Smooth muscle cell (in vitro differentiated cells): ENCODE measurements around the gene STIL. TPM values are rescaled to one million over a fixed set of nuclear protein-coding genes. Genes with fewer than 3 reads are reported as not detected.
"Not testable (repeated sequence)": the region's sequence is repeated elsewhere in the genome, so short reads cannot be mapped to it uniquely, and the experiment has no call there.

Source experiments
- DNase-seq: peaks from one replicate; lab custom pipeline; 2025; ENCODE audit not compliant: unreplicated experiment; lab: John Stamatoyannopoulos, UW
- H2AFZ ChIP-seq: fragments of 200-600 bp; sonication (generic); 2 replicates; pipeline ENCODE4 v1.6.0; 2016; ENCODE audit warnings: antibody characterized with exemption, low read depth, mild to moderate bottlenecking
- H3F3A ChIP-seq: fragments of 200-600 bp; sonication (generic); 2 replicates; pipeline ENCODE4 v1.6.0; 2017; ENCODE audit warnings: antibody characterized with exemption, low read depth
- H3K27ac ChIP-seq: fragments of 200-600 bp; sonication (generic); 2 replicates; pipeline ENCODE4 v1.5.1; 2016; ENCODE audit warnings: low read depth, mild to moderate bottlenecking
- H3K27me3 ChIP-seq: fragments of 200-600 bp; sonication (generic); 2 replicates; pipeline ENCODE4 v1.6.1; 2016; ENCODE audit warnings: low read depth, mild to moderate bottlenecking
- H3K36me3 ChIP-seq: fragments of 200-600 bp; sonication (generic); 2 replicates; pipeline ENCODE4 v1.5.1; 2016; ENCODE audit warnings: low read depth
- H3K4me1 ChIP-seq: fragments of 200-600 bp; sonication (generic); 2 replicates; pipeline ENCODE4 v1.5.1; 2016; ENCODE audit warnings: low read depth
- H3K4me2 ChIP-seq: fragments of 200-600 bp; sonication (generic); 2 replicates; pipeline ENCODE4 v1.6.0; 2016; ENCODE audit warnings: mild to moderate bottlenecking
- H3K4me3 ChIP-seq: fragments of 200-600 bp; sonication (generic); 2 replicates; pipeline ENCODE4 v1.5.1; 2016; ENCODE audit warnings: mild to moderate bottlenecking
- H3K79me2 ChIP-seq: fragments of 200-600 bp; sonication (generic); 2 replicates; pipeline ENCODE4 v1.6.0; 2016; ENCODE audit warnings: low read depth, mild to moderate bottlenecking
- H3K9ac ChIP-seq: fragments of 200-600 bp; sonication (generic); 2 replicates; pipeline ENCODE4 v1.6.0; 2016; ENCODE audit warnings: low read depth
- H3K9me3 ChIP-seq: fragments of 200-600 bp; sonication (generic); replicated peaks from 2 replicates; pipeline ENCODE4 v1.5.1; 2016; ENCODE audit warnings: low read depth
- H4K20me1 ChIP-seq: fragments of 200-600 bp; sonication (generic); 2 replicates; pipeline ENCODE4 v1.6.0; 2016; ENCODE audit warnings: low read depth
- WGBS: methylation state at CpG from one replicate; pipeline ENCODE4 v1.1.7; 2016; ENCODE audit warnings: low lambda C conversion rate; 5-methylcytosine and 5-hydroxymethylcytosine counted together
- polyA plus RNA-seq: library from polyadenylated mRNA; unstranded; fragments of >200 nt; fragmentation: Nextera tagmentation; extraction: Ambion mirVana; gene quantifications from 2 replicates; pipeline ENCODE4 v1.2.1, GENCODE V29; 2016
- total RNA-seq: library from RNA; depleted of rRNA; stranded (reverse); fragments of >200 nt; gene quantifications from 2 replicates; pipeline ENCODE4 v1.2.3, GENCODE V29; 2014
- TF ChIP-seq, protein P1 (sequence below): fragments of 200-600 bp; sonication (generic); IDR thresholded peaks from 2 replicates; pipeline ENCODE4 v1.5.1; 2017; ENCODE audit warnings: borderline replicate concordance, mild to moderate bottlenecking, antibody characterized with exemption; ENCODE audit not compliant: insufficient read depth, poor library complexity, severe bottlenecking

The STIL gene
- total and polyA plus RNA-seq, 2 experiments from 2014 or later, result 4.6 to 6.1 TPM

- Histone ChIP-seq H2AFZ (no peak overlapping the region), H3K9me3 (peaks cover 3% of the 10 kb centered on the region), H3K27ac (no peak overlapping the region), H4K20me1 (no peaks in the 10 kb centered on the region), H3K4me1 (no peaks in the 10 kb centered on the region), H3K4me2 (no peak overlapping the region), H3K36me3 (no peaks in the 10 kb centered on the region), H3K4me3 (no peak overlapping the region), H3K79me2 (no peaks in the 10 kb centered on the region), H3F3A (no peaks in the 10 kb centered on the region), H3K9ac (no peak overlapping the region), H3K27me3 (peaks cover 54% of the 10 kb centered on the region)
- no peak for DNase-seq
- WGBS, result 68% methylated on average over 8 of the region's 8 CpGs
- TF ChIP-seq, protein P1, sequence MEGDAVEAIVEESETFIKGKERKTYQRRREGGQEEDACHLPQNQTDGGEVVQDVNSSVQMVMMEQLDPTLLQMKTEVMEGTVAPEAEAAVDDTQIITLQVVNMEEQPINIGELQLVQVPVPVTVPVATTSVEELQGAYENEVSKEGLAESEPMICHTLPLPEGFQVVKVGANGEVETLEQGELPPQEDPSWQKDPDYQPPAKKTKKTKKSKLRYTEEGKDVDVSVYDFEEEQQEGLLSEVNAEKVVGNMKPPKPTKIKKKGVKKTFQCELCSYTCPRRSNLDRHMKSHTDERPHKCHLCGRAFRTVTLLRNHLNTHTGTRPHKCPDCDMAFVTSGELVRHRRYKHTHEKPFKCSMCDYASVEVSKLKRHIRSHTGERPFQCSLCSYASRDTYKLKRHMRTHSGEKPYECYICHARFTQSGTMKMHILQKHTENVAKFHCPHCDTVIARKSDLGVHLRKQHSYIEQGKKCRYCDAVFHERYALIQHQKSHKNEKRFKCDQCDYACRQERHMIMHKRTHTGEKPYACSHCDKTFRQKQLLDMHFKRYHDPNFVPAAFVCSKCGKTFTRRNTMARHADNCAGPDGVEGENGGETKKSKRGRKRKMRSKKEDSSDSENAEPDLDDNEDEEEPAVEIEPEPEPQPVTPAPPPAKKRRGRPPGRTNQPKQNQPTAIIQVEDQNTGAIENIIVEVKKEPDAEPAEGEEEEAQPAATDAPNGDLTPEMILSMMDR, result no peak
Observed at GRCh38 chr1:47207803-47208373, 106.1 kb downstream of the STIL start.

GRCh38 chr1:47205918-47206317, 108.0 kb downstream of the STIL start:
- Histone ChIP-seq H3K9me3 (peaks cover 4% of the 10 kb centered on the region), H3K36me3 (no peaks in the 10 kb centered on the region), H3K79me2 (no peaks in the 10 kb centered on the region), H3K4me1 (no peaks in the 10 kb centered on the region), H3K4me3 (no peak overlapping the region), H3K9ac (no peak overlapping the region), H3F3A (no peaks in the 10 kb centered on the region), H3K27ac (no peak overlapping the region), H2AFZ (no peak overlapping the region), H4K20me1 (no peaks in the 10 kb centered on the region), H3K27me3 (peaks cover 54% of the 10 kb centered on the region), H3K4me2 (no peak overlapping the region)
- WGBS, result 90% methylated on average over 5 of the region's 5 CpGs
- DNase-seq, result no peak
- TF ChIP-seq, protein P1, result no peak

- H3K9ac ChIP-seq, H3K36me3 ChIP-seq, H3K4me1 ChIP-seq, H3K27ac ChIP-seq, DNase-seq, H4K20me1 ChIP-seq, H3K79me2 ChIP-seq, H3F3A ChIP-seq, H3K4me3 ChIP-seq, H3K9me3 ChIP-seq, H2AFZ ChIP-seq, H3K4me2 ChIP-seq: not testable (repeated sequence)
- peaks cover 50% of the 10 kb centered on the region for H3K27me3 ChIP-seq
- WGBS, result 80% methylated on average over 2 of the region's 2 CpGs
Observed at GRCh38 chr1:47203504-47203903, 110.4 kb downstream of the STIL start.

DNA sequence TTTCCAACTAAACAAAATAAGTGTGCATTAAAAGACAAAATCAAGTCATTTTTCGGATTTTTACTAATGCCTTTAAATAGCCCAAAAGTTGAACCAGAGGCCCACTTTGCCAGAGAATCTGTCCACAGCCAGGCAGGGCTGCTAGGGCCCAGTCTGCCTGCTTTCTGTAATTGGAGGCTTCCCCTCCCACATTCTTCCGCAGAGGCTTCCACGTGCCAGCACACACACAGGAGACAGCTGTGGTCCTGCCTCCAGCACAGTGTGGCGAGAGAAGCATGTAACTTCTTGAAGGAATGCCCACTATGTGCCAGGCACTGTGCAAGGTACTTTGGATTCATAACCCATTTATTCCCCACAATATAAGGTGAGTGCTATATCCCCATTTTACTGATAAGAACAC, 112.8 kb downstream of the STIL start:
- TF ChIP-seq, protein P1, result no peak
- Histone ChIP-seq H3K36me3 (no peaks in the 10 kb centered on the region), H3K79me2 (no peaks in the 10 kb centered on the region), H2AFZ (no peak overlapping the region), H3F3A (no peaks in the 10 kb centered on the region), H3K4me2 (no peak overlapping the region), H4K20me1 (no peaks in the 10 kb centered on the region), H3K4me1 (no peaks in the 10 kb centered on the region), H3K27ac (no peak overlapping the region), H3K27me3 (peaks cover 47% of the 10 kb centered on the region), H3K4me3 (no peak overlapping the region), H3K9ac (no peak overlapping the region), H3K9me3 (peaks cover 4% of the 10 kb centered on the region)
- DNase-seq, result no peak
- WGBS, result 10% methylated on average over 4 of the region's 4 CpGs

Other genes starting within 250 kb of the STIL start
- gene CYP4Z1, start 246.9 kb downstream of the STIL start, total RNA-seq, result not detected in 2 replicates
- gene CYP4Z1, start 246.9 kb downstream of the STIL start, polyA plus RNA-seq, result not detected in 2 replicates
- gene CYP4A22, start 176.7 kb downstream of the STIL start, total RNA-seq, result not detected in 2 replicates
- gene CYP4A22, start 176.7 kb downstream of the STIL start, polyA plus RNA-seq, result not detected in 2 replicates
- gene PDZK1IP1, start 124.1 kb downstream of the STIL start, total RNA-seq, result not detected in 2 replicates
- gene PDZK1IP1, start 124.1 kb downstream of the STIL start, polyA plus RNA-seq, result not detected in 2 replicates
- gene TAL1, start 81.9 kb downstream of the STIL start, total RNA-seq, result not detected in 2 replicates
- not detected in 2 replicates for gene TAL1, start 81.9 kb downstream of the STIL start, polyA plus RNA-seq
- gene CMPK1, start 19.6 kb upstream of the STIL start, total RNA-seq, result 105 and 149 TPM in 2 replicates
- 68.2 and 75.5 TPM in 2 replicates for gene CMPK1, start 19.6 kb upstream of the STIL start, polyA plus RNA-seq
- not detected in 2 replicates for gene FOXE3, start 102.1 kb upstream of the STIL start, total RNA-seq
- gene FOXE3, start 102.1 kb upstream of the STIL start, polyA plus RNA-seq, result 0.34 TPM in 1 of 2 replicates, not detected in the other
- not detected in 2 replicates for gene FOXD2, start 123.9 kb upstream of the STIL start, total RNA-seq
- 0.09 TPM in 1 of 2 replicates, not detected in the other for gene FOXD2, start 123.9 kb upstream of the STIL start, polyA plus RNA-seq